NOMO-1 (cell line): ENCODE measurements around the gene FGF22.
"Not testable (repeated sequence)": the region's sequence is repeated elsewhere in the genome, so short reads cannot be mapped to it uniquely, and the experiment has no call there.

Source experiments
- DNase-seq, 2 experiments: peaks; one replicate each; lab custom pipeline; 2025; ENCODE audit not compliant: unreplicated experiment in 2 of 2; lab: John Stamatoyannopoulos, UW

Gene FGF22

DNA sequence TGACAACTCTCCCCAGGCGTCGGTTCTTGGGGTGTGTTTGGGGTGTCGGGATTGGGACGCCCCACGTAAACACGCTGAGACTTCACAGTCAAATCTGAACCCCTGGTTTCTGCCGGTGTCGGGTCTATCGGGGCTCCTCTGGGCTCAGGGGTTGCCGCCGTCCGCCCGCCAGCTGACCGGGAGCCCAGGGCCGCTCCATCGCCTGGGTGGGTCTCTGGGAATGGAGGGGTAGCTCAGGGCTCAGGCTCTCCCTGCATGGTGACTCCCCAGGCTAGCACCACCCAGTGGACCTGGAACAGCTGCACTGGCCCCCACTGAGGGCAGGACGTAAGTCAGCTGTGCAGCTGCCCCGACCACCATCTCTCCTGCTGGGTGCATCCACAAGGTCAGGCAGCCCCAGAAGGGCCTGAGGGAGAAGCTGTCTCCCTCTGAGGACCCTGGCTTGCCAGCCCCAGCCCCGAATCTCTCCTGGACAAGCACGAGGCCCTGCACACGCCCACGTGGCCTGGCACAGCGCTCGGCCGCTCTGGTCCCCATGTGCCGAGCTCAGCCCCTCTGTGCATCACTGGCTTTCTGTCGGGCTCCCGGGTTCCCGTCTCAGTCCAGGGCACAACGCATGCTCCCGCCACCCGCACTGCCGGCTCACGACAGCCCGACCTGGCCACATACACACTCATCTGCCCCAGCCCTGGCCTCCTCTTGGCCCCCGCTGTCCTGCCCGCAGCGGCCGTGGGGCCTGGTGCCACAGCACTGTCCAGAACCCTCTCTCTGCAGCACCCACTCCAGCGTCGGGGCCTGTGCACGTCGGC is 17.3 kb downstream of the FGF22 start:
- DNase-seq: no peak

- no peak for DNase-seq
Measured at GRCh38 chr19:657611-658010, 17.9 kb downstream of the FGF22 start.

- DNase-seq: no peak
Measured at GRCh38 chr19:658059-658839, 18.6 kb downstream of the FGF22 start.

DNA sequence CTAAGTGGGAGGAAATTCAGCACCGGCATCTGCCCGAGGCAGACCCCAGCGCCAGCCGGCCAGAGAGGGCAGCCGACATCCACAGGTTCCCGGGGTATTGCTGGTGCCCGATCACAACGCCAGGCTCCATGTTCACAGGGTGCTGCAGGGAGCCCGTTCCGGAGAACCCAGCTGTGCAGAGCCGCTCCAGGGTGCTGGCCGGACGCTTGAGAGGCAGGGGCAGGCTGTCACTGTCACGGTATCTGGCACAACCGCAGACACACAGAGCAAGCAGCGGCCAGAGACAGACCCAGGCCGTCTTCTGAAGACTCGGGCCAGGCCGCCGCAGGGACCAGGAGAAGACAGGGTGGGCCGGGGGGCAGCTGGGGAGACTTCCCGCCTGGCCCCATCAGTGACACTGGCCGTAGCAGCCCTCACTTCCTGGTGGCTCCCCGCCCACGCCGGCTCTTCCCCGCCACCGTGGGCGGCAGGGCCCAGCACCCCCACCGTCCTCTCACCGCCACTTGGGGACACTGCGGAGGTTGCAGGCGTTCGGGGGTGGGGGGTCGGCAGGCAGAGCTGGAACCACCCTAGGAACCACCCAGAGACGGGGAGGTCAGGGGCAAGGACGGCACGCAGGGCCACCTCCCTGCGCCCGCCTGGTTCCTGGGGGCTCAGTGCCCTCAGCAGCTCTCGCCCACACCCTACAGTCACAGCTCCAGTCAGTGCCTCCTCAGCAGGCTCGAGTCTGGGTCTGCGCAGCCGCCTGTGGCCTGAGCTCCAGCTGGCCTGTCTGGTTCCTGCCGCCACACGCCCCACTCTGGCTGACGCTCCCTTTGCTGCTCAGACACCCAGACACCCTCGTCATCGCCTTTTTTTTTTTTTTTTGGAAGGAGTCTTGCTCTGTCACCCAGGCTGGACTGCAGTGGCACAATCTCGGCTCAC is 19.5 kb downstream of the FGF22 start:
- no peak for DNase-seq

DNA sequence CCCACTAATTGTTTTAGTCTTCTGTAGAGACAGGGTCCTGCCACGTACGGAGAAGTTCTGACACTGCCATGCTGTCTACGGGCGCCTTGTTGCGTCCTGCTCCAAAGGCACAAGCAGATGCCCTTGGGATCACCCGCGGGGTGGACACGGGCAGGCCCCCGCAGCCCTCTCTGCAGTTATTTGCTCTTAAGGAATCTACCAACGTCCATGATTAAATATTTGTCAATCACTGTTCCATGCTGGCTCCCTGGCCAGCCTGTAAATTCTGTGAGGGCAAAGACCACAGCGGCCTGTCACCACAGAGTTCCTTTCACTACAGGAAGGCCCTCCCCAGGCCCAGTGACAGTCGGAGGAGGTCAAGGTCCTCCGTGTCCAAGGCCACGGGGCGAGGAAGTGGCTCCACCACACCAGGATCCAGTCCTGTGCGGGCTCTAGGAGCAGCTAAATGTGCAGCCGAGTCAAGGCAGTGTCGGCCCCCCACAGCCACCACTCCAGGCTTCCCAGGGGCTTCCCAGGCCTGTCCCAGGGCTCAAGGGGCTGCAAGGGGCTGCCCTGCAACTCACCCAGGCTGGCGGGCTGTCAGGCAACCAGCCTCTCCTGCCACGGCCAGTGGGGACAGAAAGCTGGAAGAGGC is 21.2 kb downstream of the FGF22 start:
- DNase-seq: no peak

DNA sequence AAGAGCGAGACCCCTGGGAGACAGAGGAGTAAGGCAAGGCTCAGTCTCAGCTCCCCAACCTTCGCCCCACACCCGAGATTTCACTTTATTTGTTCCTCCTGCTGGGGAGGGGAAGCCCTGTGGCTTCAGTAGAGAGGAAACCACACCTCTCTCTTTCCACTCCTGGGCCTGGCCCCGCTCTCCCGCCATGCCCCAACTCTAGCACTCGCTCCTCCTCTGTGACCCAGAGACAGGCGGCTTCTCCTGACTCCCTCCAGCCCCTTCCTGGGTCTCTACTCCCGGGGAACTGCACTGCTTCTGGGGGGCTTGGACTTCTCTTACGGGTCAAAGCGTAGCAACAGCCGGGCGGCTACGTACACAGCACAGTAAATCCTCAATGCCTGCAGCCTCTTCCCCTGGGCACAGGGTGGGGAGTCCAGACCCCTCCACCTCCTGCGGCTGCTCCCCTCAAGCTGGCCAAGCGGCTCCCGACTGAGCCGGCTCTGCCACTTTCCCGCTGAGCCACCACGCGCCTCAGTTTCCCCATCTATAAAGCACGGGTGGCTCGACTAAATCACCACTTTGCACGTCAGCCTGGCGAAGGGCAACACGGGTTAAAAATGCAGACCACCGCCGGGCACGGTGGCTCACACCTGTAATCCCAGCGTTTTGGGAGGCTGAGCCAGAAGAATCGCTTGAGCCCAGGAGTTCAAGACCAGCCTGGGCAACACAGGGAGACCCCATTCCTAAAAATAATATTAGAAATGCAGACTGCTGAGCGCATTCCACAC is 21.9 kb downstream of the FGF22 start:
- peak; percentile 53 to 60 for DNase-seq

DNA sequence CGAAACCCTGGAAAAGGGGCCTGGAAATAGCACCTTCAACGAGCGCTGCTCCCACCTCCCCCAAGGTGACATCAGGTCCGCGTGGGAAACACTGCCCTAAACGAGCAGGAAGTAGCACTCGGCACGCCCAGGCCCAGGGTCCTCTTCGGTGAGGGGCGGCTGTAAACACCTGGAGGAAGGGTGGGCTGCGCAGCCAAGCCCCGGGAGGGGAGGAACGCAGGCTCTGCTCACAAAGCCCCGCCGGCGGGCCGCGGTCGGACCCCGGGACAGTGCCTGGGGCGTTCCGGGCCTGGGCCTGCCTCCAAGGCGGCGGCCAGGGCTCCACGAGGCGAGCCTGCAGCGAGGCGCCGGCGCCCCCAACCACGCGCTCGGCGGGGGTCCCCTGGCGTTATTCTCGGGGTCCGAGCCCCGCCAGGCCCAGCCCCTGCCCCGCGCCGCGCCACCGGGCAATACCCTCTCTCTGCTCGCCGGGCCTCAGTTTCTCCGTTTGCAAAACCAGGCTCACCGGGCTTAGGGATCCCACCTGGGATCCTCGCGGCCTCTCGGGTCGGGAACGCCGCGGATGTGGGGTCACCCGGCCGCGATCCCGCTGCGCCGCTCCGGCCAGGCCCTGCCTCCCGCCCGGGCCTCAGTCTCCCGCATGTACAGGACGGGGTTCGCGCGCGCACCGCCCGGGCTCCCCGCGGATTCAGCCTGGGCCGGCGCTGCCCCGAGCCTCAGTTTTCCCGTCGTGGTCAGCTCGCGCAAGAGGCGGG is 22.7 kb downstream of the FGF22 start:
- peak; percentile 59 to 65 for DNase-seq

DNA sequence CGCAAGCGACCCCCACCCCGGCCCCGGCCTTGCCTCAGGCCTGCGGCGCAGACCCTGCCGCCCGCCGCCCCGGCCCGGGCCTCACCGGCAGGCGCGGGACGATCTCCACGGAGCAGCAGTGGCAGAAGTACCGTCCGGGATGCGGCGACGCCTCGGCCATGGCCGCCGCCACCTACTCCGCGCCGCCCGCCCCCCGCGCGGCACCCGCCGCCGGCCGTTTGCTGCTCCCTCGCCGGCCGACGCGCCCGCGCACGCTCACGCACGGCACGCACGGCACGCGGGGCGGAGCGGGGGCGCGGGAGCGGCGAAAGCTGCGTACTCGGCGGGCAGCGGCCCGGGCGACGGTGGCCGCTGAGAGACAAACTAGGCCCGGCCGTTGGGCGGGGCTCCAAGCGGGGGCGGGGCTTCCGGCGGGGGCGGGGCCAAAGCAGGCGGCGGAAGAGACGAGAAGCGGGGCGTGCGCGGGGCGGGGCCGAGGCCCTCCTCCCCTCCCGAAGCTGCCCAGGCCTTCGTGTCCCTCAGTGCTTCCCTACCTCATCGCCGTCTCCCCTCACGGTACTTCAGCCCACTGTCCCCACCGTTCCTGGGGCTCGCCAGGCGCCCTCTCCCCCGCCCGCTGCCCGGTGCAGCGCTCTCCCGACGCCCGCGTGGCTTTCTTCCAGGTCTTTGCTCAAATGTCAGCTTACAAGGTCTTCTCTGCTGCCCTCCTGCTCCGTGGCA is 23.4 kb downstream of the FGF22 start, which contains the start of gene RNF126:
Gene RNF126, minus strand, starts transcription at position 253 of the 720 bp plus-strand sequence. Its CDS starts 93 bp downstream, at position 160.
- DNase-seq: peak; percentile 84 to 95

- no peak for DNase-seq
Measured at GRCh38 chr19:663682-664117, 24.0 kb downstream of the FGF22 start.

GRCh38 chr19:664913-665443 is 25.3 kb downstream of the FGF22 start:
- peak; percentile 63 to 69 for DNase-seq

- not testable (repeated sequence) for DNase-seq
Measured at GRCh38 chr19:666985-667573, 27.4 kb downstream of the FGF22 start.

DNA sequence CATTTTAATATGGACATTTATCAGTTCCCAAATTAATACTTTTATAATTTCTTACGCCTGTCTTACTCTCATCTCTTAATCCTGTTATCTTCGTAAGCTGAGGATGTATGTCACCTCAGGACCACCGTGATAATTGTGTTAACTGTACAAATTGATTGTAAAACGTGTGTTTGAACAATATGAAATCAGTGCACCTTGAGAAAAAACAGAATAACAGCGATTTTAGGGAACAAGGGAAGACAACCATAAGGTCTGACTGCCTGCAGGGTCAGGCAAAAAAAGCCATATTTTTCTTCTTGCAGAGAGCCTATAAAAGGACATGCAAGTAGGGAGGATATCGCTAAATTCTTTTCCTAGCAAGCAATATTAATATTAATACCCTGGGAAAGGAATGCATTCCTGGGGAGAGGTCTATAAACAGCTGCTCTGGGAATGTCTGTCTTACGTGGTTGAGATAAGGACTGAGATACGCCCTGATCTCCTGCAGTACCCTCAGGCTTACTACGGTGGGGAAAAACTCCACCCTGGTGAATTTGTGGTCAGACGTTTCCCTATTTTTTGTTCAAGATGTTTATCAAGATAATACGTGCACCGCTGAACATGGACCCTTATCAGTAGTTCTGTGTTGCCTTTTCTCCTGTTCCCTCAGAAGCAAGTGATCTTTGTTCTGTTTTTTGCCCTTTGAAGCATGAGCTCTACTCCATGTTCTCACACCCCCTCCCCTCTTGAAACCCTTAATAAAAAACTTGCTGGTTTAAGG is 29.2 kb downstream of the FGF22 start:
- not testable (repeated sequence) for DNase-seq

DNA sequence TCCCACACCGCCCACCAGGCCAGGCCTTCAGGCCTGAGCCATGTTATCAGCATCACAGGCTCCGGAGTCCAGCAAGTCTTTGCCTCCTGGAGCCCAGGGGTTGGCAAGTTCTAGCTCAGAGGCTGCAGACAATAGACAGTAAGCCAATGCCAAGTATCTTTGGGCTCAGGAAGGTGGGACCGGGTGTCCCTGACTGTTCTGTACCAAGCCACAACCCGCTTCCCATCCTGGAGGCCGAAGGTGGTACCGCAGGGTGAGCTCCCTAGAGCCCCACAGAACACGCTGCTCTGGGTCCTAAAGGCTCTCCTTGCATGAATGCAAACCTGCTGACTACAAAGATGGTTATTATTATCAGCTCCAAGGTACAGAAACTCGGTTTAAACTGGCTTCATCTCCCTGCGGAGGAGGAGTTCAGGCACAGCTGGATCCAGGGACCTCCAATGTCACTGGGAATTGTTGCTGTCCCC is 31.0 kb downstream of the FGF22 start:
- no peak for DNase-seq

GRCh38 chr19:674282-675151 is 34.8 kb downstream of the FGF22 start:
- DNase-seq: no peak

- no peak for DNase-seq
Measured at GRCh38 chr19:676007-676338, 36.3 kb downstream of the FGF22 start.
